B cell (primary cell): ENCODE results near the gene CDIPT. TPM values are rescaled to one million over a fixed set of nuclear protein-coding genes. Genes with fewer than 3 reads are reported as not detected.

Experiments used
- ATAC-seq: fragments of 200-7000 bp; cut with Tn5 transposase; one replicate; pipeline ENCODE4 v1.10.0; 2021; ENCODE audit warnings: low read depth, mild to moderate bottlenecking, moderate number of reproducible peaks, moderate library complexity
- CTCF ChIA-PET: fragments of 350-600 bp; sonication (Branson Sonifier 250); formaldehyde crosslinking; loops from one replicate; lab custom pipeline; 2021; ENCODE audit warnings: antibody characterized with exemption, inconsistent platforms; lab: Charles Lee
- POLR2A ChIA-PET: fragments of 350-600 bp; sonication (Branson Sonifier 250); formaldehyde crosslinking; loops from one replicate; lab custom pipeline; 2021; ENCODE audit warnings: antibody characterized with exemption; lab: Charles Lee
- DNase-seq: peaks from one replicate; pipeline ENCODE4 v3.0.0; 2013
- H2AFZ ChIP-seq: 2 replicates; pipeline ENCODE4 v1.6.1; 2012; ENCODE audit warnings: mild to moderate bottlenecking, low read depth, low read length; ENCODE audit not compliant: insufficient read depth, poor library complexity, severe bottlenecking
- H3K27ac ChIP-seq, 2 donors: 1 replicate in 1 of 2; 2 replicates in 1 of 2; pipeline ENCODE4 v1.5.1; 2012 to 2013; ENCODE audit warnings: low read length in 2 of 2, mild to moderate bottlenecking in 2 of 2, moderate library complexity in 1 of 2
- H3K27me3 ChIP-seq, 4 experiments: fragments of 200-600 bp in 1 of 4; sonication (generic) in 1 of 4; replicated peaks in 1 of 4; 1 replicate in 2 of 4; 2 replicates in 2 of 4; pipeline versions ENCODE4 v1.6.1 to v1.7.0; 2013 to 2016; ENCODE audit warnings: low read length in 3 of 4, mild to moderate bottlenecking in 2 of 4, mixed read lengths in 1 of 4, moderate library complexity in 1 of 4; ENCODE audit not compliant: insufficient read depth in 4 of 4, control insufficient read depth in 3 of 4; ENCODE audit errors: control extremely low read depth in 1 of 4
- H3K36me3 ChIP-seq, 2 experiments: replicated peaks in 1 of 2; 1 replicate in 1 of 2; 2 replicates in 1 of 2; pipeline versions ENCODE4 v1.6.1 to v1.7.1; 2013; ENCODE audit warnings: low read length in 1 of 2; ENCODE audit not compliant: insufficient read depth in 2 of 2, control insufficient read depth in 1 of 2; ENCODE audit errors: control extremely low read depth in 1 of 2, extremely low read depth in 1 of 2
- H3K4me1 ChIP-seq, 2 donors: fragments of 200-600 bp in 1 of 2; sonication (generic) in 1 of 2; 1 replicate in 1 of 2; 2 replicates in 1 of 2; pipeline versions ENCODE4 v1.5.1 to v1.6.1; 2013 to 2017; ENCODE audit warnings: low read length in 2 of 2; ENCODE audit not compliant: control insufficient read depth in 2 of 2, insufficient read depth in 2 of 2
- H3K4me2 ChIP-seq: replicated peaks from 2 replicates; pipeline ENCODE3; 2012; ENCODE audit warnings: mild to moderate bottlenecking, low read depth, low read length; ENCODE audit not compliant: poor library complexity, severe bottlenecking
- H3K4me3 ChIP-seq, 5 experiments: fragments of 200-600 bp in 1 of 5; sonication (generic) in 1 of 5; 1 replicate in 3 of 5; 2 replicates in 2 of 5; pipeline versions ENCODE4 v1.5.1 to v1.7.0; 2011 to 2016; ENCODE audit warnings: low read length in 4 of 5, mild to moderate bottlenecking in 4 of 5, low read depth in 2 of 5, control low read depth in 1 of 5, moderate library complexity in 1 of 5; ENCODE audit not compliant: insufficient read depth in 1 of 5; ENCODE audit errors: control extremely low read depth in 1 of 5, extremely low read depth in 1 of 5
- H3K79me2 ChIP-seq: fragments of 200-600 bp; sonication (generic); one replicate; pipeline ENCODE4 v1.6.0; 2016; ENCODE audit warnings: low read length; ENCODE audit not compliant: control insufficient read depth, insufficient read depth
- H3K9ac ChIP-seq: fragments of 200-600 bp; sonication (generic); 2 replicates; pipeline ENCODE4 v1.6.1; 2017; ENCODE audit warnings: mild to moderate bottlenecking, low read length, moderate library complexity
- H3K9me3 ChIP-seq, 3 donors: one replicate each; pipeline versions ENCODE4 v1.6.1 to v1.7.1; 2013; ENCODE audit warnings: low read length in 2 of 3; ENCODE audit not compliant: control insufficient read depth in 2 of 3, insufficient read depth in 1 of 3; ENCODE audit errors: control extremely low read depth in 1 of 3
- H4K20me1 ChIP-seq: 2 replicates; pipeline ENCODE4 v1.6.0; 2012; ENCODE audit warnings: mild to moderate bottlenecking, low read length; ENCODE audit not compliant: insufficient read depth, control insufficient read depth, poor library complexity, severe bottlenecking
- H3K27ac Mint-ChIP-seq: one replicate; pipeline ENCODE4 v1.8.0; 2021; ENCODE audit warnings: mixed read lengths
- H3K27me3 Mint-ChIP-seq: one replicate; pipeline ENCODE4 v1.8.0; 2021; ENCODE audit warnings: mixed read lengths
- H3K4me1 Mint-ChIP-seq: one replicate; pipeline ENCODE4 v1.8.0; 2021; ENCODE audit warnings: mixed read lengths
- H3K4me3 Mint-ChIP-seq: one replicate; pipeline ENCODE4 v1.8.0; 2021; ENCODE audit warnings: mixed read lengths
- H3K9me3 Mint-ChIP-seq: one replicate; pipeline ENCODE4 v1.8.0; 2022; ENCODE audit warnings: mixed read lengths; ENCODE audit not compliant: insufficient read depth
- CTCF ChIP-seq: fragments of 200-600 bp; IDR thresholded peaks from one replicate; pipeline ENCODE4 v1.8.0; 2022; ENCODE audit warnings: antibody characterized with exemption, mild to moderate bottlenecking
- EZH2 ChIP-seq: IDR thresholded peaks from 2 replicates; pipeline ENCODE4 v1.6.1; 2012; ENCODE audit warnings: borderline replicate concordance, low read depth, mild to moderate bottlenecking, moderate library complexity, low read length; ENCODE audit not compliant: insufficient read depth, poor library complexity, severe bottlenecking
- WGBS: methylation state at CpG from one replicate; pipeline ENCODE4 v1.1.5; 2013; ENCODE audit warnings: missing lambda C conversion rate; ENCODE audit not compliant: insufficient coverage; 5-methylcytosine and 5-hydroxymethylcytosine counted together
- intact Hi-C: fragments of 100-400 bp; cut with micrococcal nuclease; formaldehyde crosslinking; loops from one replicate; pipeline ENCODE4 v1.10.0; 2022
- polyA plus RNA-seq: library from polyadenylated mRNA; depleted of rRNA; stranded (reverse); fragments of >200 nt; gene quantifications from 2 replicates; pipeline ENCODE4 v1.2.3, GENCODE V29; 2012
- total RNA-seq, 2 donors: library from RNA; stranded (reverse); fragments of 120-200 nt in 1 of 2; gene quantifications; 1 replicate in 1 of 2; 2 replicates in 1 of 2; pipeline versions ENCODE4 v1.2.3 to v1.2.4, GENCODE V29; 2013 to 2022

The CDIPT gene
- total and polyA plus RNA-seq, 2 donors (not counting 1 experiment from before 2014, with no cell fraction given), result 51.2 to 63.3 TPM

DNA sequence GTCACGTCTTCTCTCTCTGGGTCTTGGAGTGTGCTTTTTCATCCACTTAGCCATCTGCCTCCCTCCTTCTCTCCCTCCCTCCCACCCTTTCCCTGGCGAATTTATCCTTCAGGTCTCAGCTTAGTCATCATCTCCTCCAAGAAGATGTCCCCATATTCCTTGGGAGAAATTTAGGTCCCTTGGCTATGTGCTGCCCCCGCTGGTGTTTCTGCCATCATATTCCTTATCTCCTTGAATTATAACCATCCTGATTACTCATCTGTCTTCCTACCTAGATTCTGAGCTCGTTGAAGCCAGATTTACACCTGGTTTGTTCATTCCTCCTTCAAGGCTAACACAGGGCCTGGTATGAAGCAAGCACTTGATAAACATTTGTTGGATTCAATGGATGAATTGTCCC lies 31.3 kb upstream of the CDIPT start:
- no peak overlapping the region for H3K4me3 ChIP-seq
- peaks cover 0 to 17% (median 0%) of the 10 kb centered on the region in 3 donors for H3K9me3 ChIP-seq
- no peak overlapping the region for H2AFZ ChIP-seq
- no peak overlapping the region for H3K27ac ChIP-seq
- no peak overlapping the region for H3K4me2 ChIP-seq
- ATAC-seq, result no peak
- peaks cover 3 to 12% of the 10 kb centered on the region in 2 donors for H3K4me1 ChIP-seq
- Mint-ChIP-seq H3K4me3 (no peak overlapping the region), H3K4me1 (no peaks in the 10 kb centered on the region), H3K27me3 (peaks cover 28% of the 10 kb centered on the region), H3K27ac (no peak overlapping the region), H3K9me3 (no peaks in the 10 kb centered on the region)
- H3K36me3 ChIP-seq, result no peaks in the 10 kb centered on the region
- DNase-seq, result no peak
- no peaks in the 10 kb centered on the region for H4K20me1 ChIP-seq
- H3K9ac ChIP-seq, result no peak overlapping the region
- TF ChIP-seq CTCF (no peak), EZH2 (no peak)
- ChIA-PET CTCF (no interaction called here), POLR2A (interaction anchor here (0.7 kb wide), 1 partner anchor 10 kb away, joined by 9 read pairs; no protein-coding TSS in a partner anchor)
- intact Hi-C loops, result no loop called here
- H3K27me3 ChIP-seq, result peaks cover 0 to 33% (median 18%) of the 10 kb centered on the region in 4 experiments
- no peaks in the 10 kb centered on the region for H3K79me2 ChIP-seq
- WGBS, result 100% methylated on average over 2 of the region's 4 CpGs

GRCh38 chr16:29893553-29893952 lies 30.5 kb upstream of the CDIPT start:
- intact Hi-C loops, result no loop called here
- Mint-ChIP-seq H3K27me3 (peaks cover 26% of the 10 kb centered on the region), H3K27ac (no peak overlapping the region), H3K4me3 (no peak overlapping the region), H3K4me1 (no peaks in the 10 kb centered on the region), H3K9me3 (no peaks in the 10 kb centered on the region)
- peaks cover 0 to 25% (median 14%) of the 10 kb centered on the region in 4 experiments for H3K27me3 ChIP-seq
- TF ChIP-seq EZH2 (no peak), CTCF (no peak)
- H3K4me3 ChIP-seq, result no peak overlapping the region
- ATAC-seq (no peak), DNase-seq (no peak)
- no peak overlapping the region for H3K4me2 ChIP-seq
- POLR2A ChIA-PET, result no interaction called here
- H3K36me3 ChIP-seq, result no peaks in the 10 kb centered on the region
- peaks cover 0 to 11% (median 0%) of the 10 kb centered on the region in 3 donors for H3K9me3 ChIP-seq
- H3K9ac ChIP-seq, result no peak overlapping the region
- no peaks in the 10 kb centered on the region for H3K79me2 ChIP-seq
- H4K20me1 ChIP-seq, result no peaks in the 10 kb centered on the region
- no peak overlapping the region for H3K27ac ChIP-seq
- peaks cover 0 to 10% of the 10 kb centered on the region in 2 donors for H3K4me1 ChIP-seq
- CTCF ChIA-PET, result interaction anchor here (0.6 kb wide), 1 partner anchor 68 kb away, joined by 3 read pairs; no protein-coding TSS in a partner anchor
- 100% methylated on average over 1 of the region's 3 CpGs for WGBS
- H2AFZ ChIP-seq, result no peak overlapping the region
